GM18951 (cell line): ENCODE measurements around the gene ASTN2.
"Not testable (repeated sequence)": the region's sequence is repeated elsewhere in the genome, so short reads cannot be mapped to it uniquely, and the experiment has no call there.

Source experiments
- POLR2A ChIP-seq: IDR thresholded peaks from 4 replicates; pipeline ENCODE4 v1.6.1; 2011; ENCODE audit warnings: mild to moderate bottlenecking; ENCODE audit not compliant: insufficient read length, insufficient read depth; ENCODE audit errors: extremely low read depth
- in situ Hi-C: fragments of 300-500 bp; cut with MboI; formaldehyde crosslinking; loops from one replicate; pipeline ENCODE4 v1.12.0; 2022; ENCODE audit warnings: low sequenced_read_pairs, mixed read lengths, inconsistent platforms; ENCODE audit not compliant: unreplicated experiment

Gene ASTN2

GRCh38 chr9:116466271-116467235 lies 948.3 kb downstream of the ASTN2 start:
- TF ChIP-seq POLR2A: no peak
- in situ Hi-C loops: no loop called here

- no peak for TF ChIP-seq POLR2A
- in situ Hi-C loops: no loop called here
Measured at GRCh38 chr9:116465576-116466270, 949.1 kb downstream of the ASTN2 start.

GRCh38 chr9:116464987-116465571 lies 949.8 kb downstream of the ASTN2 start:
- TF ChIP-seq POLR2A: no peak
- in situ Hi-C loops: no loop called here

- no peak for TF ChIP-seq POLR2A
- in situ Hi-C loops: no loop called here
Measured at GRCh38 chr9:116464423-116464822, 950.4 kb downstream of the ASTN2 start.

GRCh38 chr9:116461632-116462031 lies 953.2 kb downstream of the ASTN2 start:
- in situ Hi-C loops: no loop called here

GRCh38 chr9:116460026-116460425 lies 954.8 kb downstream of the ASTN2 start:
- TF ChIP-seq POLR2A: no peak
- in situ Hi-C loops: no loop called here

More at GRCh38 chr9:116461632-116462031, 953.2 kb downstream of the ASTN2 start:
- no peak for TF ChIP-seq POLR2A

GRCh38 chr9:116459576-116459975 lies 955.3 kb downstream of the ASTN2 start:
- in situ Hi-C loops: no loop called here
- TF ChIP-seq POLR2A: no peak

- in situ Hi-C loops: no loop called here
- TF ChIP-seq POLR2A: no peak
Measured at GRCh38 chr9:116456490-116457088, 958.3 kb downstream of the ASTN2 start.

- in situ Hi-C loops: not testable (repeated sequence)
Measured at GRCh38 chr9:116454539-116454938, 960.3 kb downstream of the ASTN2 start.

- in situ Hi-C loops: no loop called here
- TF ChIP-seq POLR2A: no peak
Measured at GRCh38 chr9:116453785-116454184, 961.1 kb downstream of the ASTN2 start.

GRCh38 chr9:116452634-116453033 lies 962.2 kb downstream of the ASTN2 start:
- no peak for TF ChIP-seq POLR2A
- in situ Hi-C loops: no loop called here

GRCh38 chr9:116452227-116452626 lies 962.6 kb downstream of the ASTN2 start:
- in situ Hi-C loops: no loop called here
- TF ChIP-seq POLR2A: no peak

- in situ Hi-C loops: no loop called here
Measured at GRCh38 chr9:116451500-116452115, 963.2 kb downstream of the ASTN2 start.

More at GRCh38 chr9:116451500-116452115, 963.2 kb downstream of the ASTN2 start:
- TF ChIP-seq POLR2A: no peak
